ENCODE data around the gene PRKD1. TPM values are rescaled to one million over a fixed set of nuclear protein-coding genes. Genes with fewer than 3 reads are reported as not detected.

Gene PRKD1
- total RNA-seq, 1 experiment from 2014 or later = 2.7 TPM

DNA sequence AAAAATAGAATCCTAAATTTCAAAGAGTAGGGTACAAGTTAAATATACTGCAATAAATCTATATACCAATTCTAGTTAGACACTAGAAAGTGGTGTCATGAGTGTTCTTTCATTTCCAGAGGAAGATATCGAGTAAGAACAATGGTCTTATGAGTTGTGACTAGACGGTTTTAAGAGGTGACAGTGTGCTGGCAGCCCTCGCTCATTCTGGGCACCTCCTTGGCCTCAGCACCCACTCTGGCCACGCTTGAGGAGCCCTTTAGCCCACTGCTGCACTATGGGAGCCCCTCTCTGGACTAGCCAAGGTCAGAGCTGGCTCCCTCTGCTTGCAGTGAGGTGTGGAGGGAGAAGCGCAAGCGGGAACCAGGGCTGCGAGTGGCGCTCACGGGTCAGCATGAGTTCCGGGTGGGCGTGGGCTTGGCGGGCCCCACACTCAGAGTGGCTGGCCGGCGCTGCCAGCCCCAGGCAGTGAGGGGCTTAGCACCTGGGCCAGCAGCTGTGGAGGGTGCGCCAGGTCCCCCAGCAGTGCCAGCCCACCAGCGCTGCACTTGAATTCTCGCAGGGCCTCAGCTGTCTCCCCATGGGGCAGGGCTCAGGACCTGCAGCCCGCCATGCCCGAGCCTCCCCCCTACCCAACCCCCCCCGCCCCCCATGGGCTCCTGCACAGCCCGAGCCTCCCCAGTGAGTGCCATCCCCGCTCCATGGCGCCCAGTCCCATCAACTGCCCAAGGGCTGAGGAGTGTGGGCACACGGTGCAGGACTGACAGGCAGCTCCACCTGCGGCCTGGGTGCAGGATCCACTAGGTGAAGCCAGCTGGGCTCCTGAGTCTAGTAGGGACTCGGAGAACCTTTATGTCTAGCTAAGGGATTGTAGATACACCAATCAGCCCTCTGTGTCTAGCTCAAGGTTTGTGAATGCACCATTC lies 18.7 kb downstream of the PRKD1 start:
- H3K4me3 Mint-ChIP-seq = no peak overlapping the region
- no peak overlapping the region for H3T11ph ChIP-seq (ENCODE audit: low read length)
- no peaks in the 10 kb centered on the region for H3K79me2 ChIP-seq (ENCODE audit: insufficient read depth, low read length)
- H2BK120ac ChIP-seq (ENCODE audit: low read depth, low read length, poor library complexity, severe bottlenecking) = no peak overlapping the region
- H2BK20ac ChIP-seq (ENCODE audit: low read depth, low read length, poor library complexity, severe bottlenecking) = no peak overlapping the region
- H2BK5ac ChIP-seq (ENCODE audit: insufficient read length, low read length) = no peak overlapping the region
- no peak overlapping the region for H2AK5ac ChIP-seq (ENCODE audit: insufficient read length, low read length)
- H2BK12ac ChIP-seq (ENCODE audit: insufficient read length, low read depth, low read length) = no peak overlapping the region
- H3K79me1 ChIP-seq (ENCODE audit: insufficient read depth, low read depth, low read length, poor library complexity, severe bottlenecking) = no peaks in the 10 kb centered on the region
- WGBS (ENCODE audit: extremely low coverage, insufficient read length, low lambda C conversion rate) = no CpG with 5 or more reads among the region's 26 CpGs
- TF ChIP-seq, protein P1, sequence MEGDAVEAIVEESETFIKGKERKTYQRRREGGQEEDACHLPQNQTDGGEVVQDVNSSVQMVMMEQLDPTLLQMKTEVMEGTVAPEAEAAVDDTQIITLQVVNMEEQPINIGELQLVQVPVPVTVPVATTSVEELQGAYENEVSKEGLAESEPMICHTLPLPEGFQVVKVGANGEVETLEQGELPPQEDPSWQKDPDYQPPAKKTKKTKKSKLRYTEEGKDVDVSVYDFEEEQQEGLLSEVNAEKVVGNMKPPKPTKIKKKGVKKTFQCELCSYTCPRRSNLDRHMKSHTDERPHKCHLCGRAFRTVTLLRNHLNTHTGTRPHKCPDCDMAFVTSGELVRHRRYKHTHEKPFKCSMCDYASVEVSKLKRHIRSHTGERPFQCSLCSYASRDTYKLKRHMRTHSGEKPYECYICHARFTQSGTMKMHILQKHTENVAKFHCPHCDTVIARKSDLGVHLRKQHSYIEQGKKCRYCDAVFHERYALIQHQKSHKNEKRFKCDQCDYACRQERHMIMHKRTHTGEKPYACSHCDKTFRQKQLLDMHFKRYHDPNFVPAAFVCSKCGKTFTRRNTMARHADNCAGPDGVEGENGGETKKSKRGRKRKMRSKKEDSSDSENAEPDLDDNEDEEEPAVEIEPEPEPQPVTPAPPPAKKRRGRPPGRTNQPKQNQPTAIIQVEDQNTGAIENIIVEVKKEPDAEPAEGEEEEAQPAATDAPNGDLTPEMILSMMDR (conservative IDR thresholded peaks at IDR 0.05) = no peak
- H3K4ac ChIP-seq (ENCODE audit: low read depth, low read length) = no peak overlapping the region
- no peak overlapping the region for H4K5ac ChIP-seq (ENCODE audit: insufficient read length, low read depth, low read length)
- no peak for DNase-seq
- no peak overlapping the region for H4K91ac ChIP-seq (ENCODE audit: insufficient read length, low read depth, low read length)
- no peaks in the 10 kb centered on the region for H3K27me3 ChIP-seq (ENCODE audit: insufficient read depth, low read length)
- H3K4me1 ChIP-seq (ENCODE audit: insufficient read depth, low read length) = no peaks in the 10 kb centered on the region
- H3K4me1 Mint-ChIP-seq = peaks cover 4% of the 10 kb centered on the region in 2 experiments; a peak in 3 of 4 replicates
- H3K9me3 Mint-ChIP-seq = peaks cover 10 to 13% of the 10 kb centered on the region in 2 experiments
- H3K36me3 Mint-ChIP-seq (ENCODE audit: insufficient read depth in 1 of 3, low read depth in 3 of 3) = peaks cover 2 to 5% (median 4%) of the 10 kb centered on the region in 3 experiments
- no peak overlapping the region for H3K18ac ChIP-seq (ENCODE audit: insufficient read length, low read depth, low read length)
- no peak overlapping the region for H3K27ac Mint-ChIP-seq
- no peak overlapping the region for H4K8ac ChIP-seq (replicated peaks; ENCODE audit: insufficient read length, low read depth, low read length)
- no peak overlapping the region for H3K23ac ChIP-seq (ENCODE audit: insufficient read length, low read depth, low read length)
- no peak overlapping the region for H3K14ac ChIP-seq (ENCODE audit: insufficient read depth, low read length)
- no peak overlapping the region for H2BK15ac ChIP-seq (ENCODE audit: low read depth, low read length)
- no peak overlapping the region for H3K4me2 ChIP-seq (ENCODE audit: insufficient read depth, insufficient read length, low read length)
- H3K23me2 ChIP-seq (ENCODE audit: insufficient read length, low read depth, low read length, poor library complexity, severe bottlenecking) = no peaks in the 10 kb centered on the region
- H3K9me3 ChIP-seq (ENCODE audit: control insufficient read depth, low read depth, low read length) = no peaks in the 10 kb centered on the region
- no peaks in the 10 kb centered on the region for H4K20me1 ChIP-seq (ENCODE audit: control insufficient read depth, insufficient read depth, insufficient read length)
- no peak overlapping the region for H3K27ac ChIP-seq (ENCODE audit: insufficient read length, low read depth, low read length)
- no peak overlapping the region for H3K56ac ChIP-seq (ENCODE audit: insufficient read length, low read depth, low read length)
- no peak overlapping the region for H2AFZ ChIP-seq (ENCODE audit: low read length)
- no peak overlapping the region for H3K9ac ChIP-seq (ENCODE audit: extremely low read depth, insufficient read length, low read length)
- no peaks in the 10 kb centered on the region for H3K27me3 Mint-ChIP-seq (ENCODE audit: low read depth)
